ENCODE results near the gene SEC14L2.

Gene SEC14L2

GRCh38 chr22:30354644-30355043 lies 42.2 kb upstream of the SEC14L2 start:
- Histone ChIP-seq H3K4me3 (ENCODE audit: severe bottlenecking) (no peak overlapping the region), H3K27me3 (ENCODE audit: insufficient read depth, poor library complexity, severe bottlenecking) (no peaks in the 10 kb centered on the region), H3K27ac (ENCODE audit: poor library complexity, severe bottlenecking) (no peak overlapping the region), H3K4me1 (ENCODE audit: insufficient read depth, poor library complexity, severe bottlenecking) (peaks cover 5% of the 10 kb centered on the region), H3K36me3 (ENCODE audit: low read depth) (peaks cover 42% of the 10 kb centered on the region), H3K9me3 (ENCODE audit: severe bottlenecking) (no peaks in the 10 kb centered on the region)
- no peak for TF ChIP-seq CTCF (IDR thresholded peaks at IDR 0.05; ENCODE audit: poor library complexity, severe bottlenecking)
- DNase-seq (ENCODE audit: low spot score) = no peak
- no peak for ATAC-seq (ENCODE audit: low read depth)

GRCh38 chr22:30356449-30357235 lies 40.2 kb upstream of the SEC14L2 start, which contains the start of the genes CCDC157 and SF3A1:
CCDC157 (plus strand) TSS chr22:30357007; CDS start chr22:30366001, 8,994 bp downstream.
SF3A1 (minus strand) TSS chr22:30356894; CDS start chr22:30356792, 102 bp downstream.
- Histone ChIP-seq H3K27me3 (ENCODE audit: insufficient read depth, poor library complexity, severe bottlenecking) (no peaks in the 10 kb centered on the region), H3K4me1 (ENCODE audit: insufficient read depth, poor library complexity, severe bottlenecking) (peaks cover 5% of the 10 kb centered on the region), H3K36me3 (ENCODE audit: low read depth) (peaks cover 24% of the 10 kb centered on the region), H3K4me3 (ENCODE audit: severe bottlenecking) (peak within 1 kb of the TSS; percentile 87), H3K27ac (ENCODE audit: poor library complexity, severe bottlenecking) (peak within 1 kb of the TSS; percentile 59), H3K9me3 (ENCODE audit: severe bottlenecking) (no peaks in the 10 kb centered on the region)
- DNase-seq (ENCODE audit: low spot score) = peak; percentile 95
- peak; percentile 95 for ATAC-seq (ENCODE audit: low read depth)
- TF ChIP-seq CTCF (IDR thresholded peaks at IDR 0.05; ENCODE audit: poor library complexity, severe bottlenecking) = no peak

- peaks cover 5% of the 10 kb centered on the region for H3K4me1 ChIP-seq (ENCODE audit: insufficient read depth, poor library complexity, severe bottlenecking)
- no peak for ATAC-seq (ENCODE audit: low read depth)
- H3K4me3 ChIP-seq (ENCODE audit: severe bottlenecking) = peak overlapping the region; percentile 87
- H3K36me3 ChIP-seq (ENCODE audit: low read depth) = peaks cover 22% of the 10 kb centered on the region
- H3K27ac ChIP-seq (ENCODE audit: poor library complexity, severe bottlenecking) = no peak overlapping the region
- H3K9me3 ChIP-seq (ENCODE audit: severe bottlenecking) = no peaks in the 10 kb centered on the region
- TF ChIP-seq CTCF (IDR thresholded peaks at IDR 0.05; ENCODE audit: poor library complexity, severe bottlenecking) = no peak
- DNase-seq (ENCODE audit: low spot score) = no peak
- H3K27me3 ChIP-seq (ENCODE audit: insufficient read depth, poor library complexity, severe bottlenecking) = no peaks in the 10 kb centered on the region
Observed at GRCh38 chr22:30357236-30357570, 39.6 kb upstream of the SEC14L2 start.

GRCh38 chr22:30357650-30358215 lies 39.1 kb upstream of the SEC14L2 start:
- peaks cover 5% of the 10 kb centered on the region for H3K4me1 ChIP-seq (ENCODE audit: insufficient read depth, poor library complexity, severe bottlenecking)

More at GRCh38 chr22:30357650-30358215, 39.1 kb upstream of the SEC14L2 start:
- TF ChIP-seq CTCF (IDR thresholded peaks at IDR 0.05; ENCODE audit: poor library complexity, severe bottlenecking) = no peak
- Histone ChIP-seq H3K36me3 (ENCODE audit: low read depth) (peaks cover 17% of the 10 kb centered on the region), H3K27ac (ENCODE audit: poor library complexity, severe bottlenecking) (no peak overlapping the region), H3K4me3 (ENCODE audit: severe bottlenecking) (no peak overlapping the region), H3K9me3 (ENCODE audit: severe bottlenecking) (no peaks in the 10 kb centered on the region), H3K27me3 (ENCODE audit: insufficient read depth, poor library complexity, severe bottlenecking) (no peaks in the 10 kb centered on the region)
- DNase-seq (ENCODE audit: low spot score) (no peak), ATAC-seq (ENCODE audit: low read depth) (no peak)
